OCI-LY7 (cell line): ENCODE results near the gene KBTBD13.

ENCODE experiments used
- EZH2phosphoT487 ChIP-seq: fragments of 200-600 bp; sonication (generic); IDR thresholded peaks from 2 replicates; pipeline ENCODE4 v1.6.1; 2018; ENCODE audit warnings: low read depth, borderline replicate concordance, mild to moderate bottlenecking, mixed run types, antibody characterized with exemption, low read length, moderate library complexity, mixed read lengths
- TF ChIP-seq, protein P1 (sequence below): fragments of 200-600 bp; sonication (generic); conservative IDR thresholded peaks from 2 replicates; pipeline ENCODE4 v1.5.1; 2014; ENCODE audit warnings: mild to moderate bottlenecking, antibody characterized with exemption, low read length, moderate library complexity, mixed read lengths

DNA sequence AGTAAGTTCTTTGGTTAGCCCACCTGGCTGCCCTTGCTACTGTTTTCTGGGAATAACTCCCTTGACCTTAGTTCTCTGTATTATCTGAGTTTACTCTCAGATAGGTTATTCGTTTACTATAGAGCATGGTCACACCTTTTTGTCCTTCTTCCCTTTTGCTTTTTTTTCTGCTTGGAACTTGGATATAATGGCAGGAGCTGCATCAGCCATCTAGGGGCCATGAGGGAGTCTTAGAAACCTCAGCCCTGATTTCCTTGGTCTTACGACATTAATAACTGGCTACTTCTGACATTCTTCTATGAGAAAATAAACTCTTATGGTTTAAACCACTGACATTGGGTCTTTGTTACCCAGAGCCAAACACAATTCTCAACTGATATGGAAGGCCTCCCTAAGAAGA is 34.8 kb upstream of the KBTBD13 start:
- TF ChIP-seq, protein P1, sequence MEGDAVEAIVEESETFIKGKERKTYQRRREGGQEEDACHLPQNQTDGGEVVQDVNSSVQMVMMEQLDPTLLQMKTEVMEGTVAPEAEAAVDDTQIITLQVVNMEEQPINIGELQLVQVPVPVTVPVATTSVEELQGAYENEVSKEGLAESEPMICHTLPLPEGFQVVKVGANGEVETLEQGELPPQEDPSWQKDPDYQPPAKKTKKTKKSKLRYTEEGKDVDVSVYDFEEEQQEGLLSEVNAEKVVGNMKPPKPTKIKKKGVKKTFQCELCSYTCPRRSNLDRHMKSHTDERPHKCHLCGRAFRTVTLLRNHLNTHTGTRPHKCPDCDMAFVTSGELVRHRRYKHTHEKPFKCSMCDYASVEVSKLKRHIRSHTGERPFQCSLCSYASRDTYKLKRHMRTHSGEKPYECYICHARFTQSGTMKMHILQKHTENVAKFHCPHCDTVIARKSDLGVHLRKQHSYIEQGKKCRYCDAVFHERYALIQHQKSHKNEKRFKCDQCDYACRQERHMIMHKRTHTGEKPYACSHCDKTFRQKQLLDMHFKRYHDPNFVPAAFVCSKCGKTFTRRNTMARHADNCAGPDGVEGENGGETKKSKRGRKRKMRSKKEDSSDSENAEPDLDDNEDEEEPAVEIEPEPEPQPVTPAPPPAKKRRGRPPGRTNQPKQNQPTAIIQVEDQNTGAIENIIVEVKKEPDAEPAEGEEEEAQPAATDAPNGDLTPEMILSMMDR, result no peak
- no peak for TF ChIP-seq EZH2phosphoT487
